ENCODE data around the gene PKD1.
A peak's percentile ranks its signal among the peaks of the same experiment; 100 is the strongest.

The PKD1 gene

GRCh38 chr16:2088759-2089358, 46.8 kb downstream of the PKD1 start:
- H3K4me3 ChIP-seq (ENCODE audit: low read depth, low read length): no peak overlapping the region
- no peak for TF ChIP-seq POLR2A (IDR thresholded peaks at IDR 0.05; ENCODE audit: extremely low read depth, insufficient read length)
- no peak for TF ChIP-seq MYC (IDR thresholded peaks at IDR 0.05; ENCODE audit: low read depth, low read length)
- TF ChIP-seq MAX (IDR thresholded peaks at IDR 0.05; ENCODE audit: low read depth, low read length): no peak
- no peak for TF ChIP-seq CTCF (IDR thresholded peaks at IDR 0.05; ENCODE audit: low read depth, low read length)
- no peak for DNase-seq (ENCODE audit: low read depth)

GRCh38 chr16:2087748-2088631, 47.7 kb downstream of the PKD1 start:
- TF ChIP-seq MYC (IDR thresholded peaks at IDR 0.05; ENCODE audit: low read depth, low read length): no peak
- no peak for TF ChIP-seq MAX (IDR thresholded peaks at IDR 0.05; ENCODE audit: low read depth, low read length)
- no peak for TF ChIP-seq CTCF (IDR thresholded peaks at IDR 0.05; ENCODE audit: low read depth, low read length)
- no peak for TF ChIP-seq POLR2A (IDR thresholded peaks at IDR 0.05; ENCODE audit: extremely low read depth, insufficient read length)
- H3K4me3 ChIP-seq (ENCODE audit: low read depth, low read length): no peak overlapping the region
- DNase-seq (ENCODE audit: low read depth): no peak

- H3K4me3 ChIP-seq (ENCODE audit: low read depth, low read length): no peak overlapping the region
- TF ChIP-seq MAX (IDR thresholded peaks at IDR 0.05; ENCODE audit: low read depth, low read length): no peak
- TF ChIP-seq CTCF (IDR thresholded peaks at IDR 0.05; ENCODE audit: low read depth, low read length): no peak
- TF ChIP-seq MYC (IDR thresholded peaks at IDR 0.05; ENCODE audit: low read depth, low read length): no peak
- DNase-seq (ENCODE audit: low read depth): no peak
Measured at GRCh38 chr16:2086812-2087747, 48.6 kb downstream of the PKD1 start.

GRCh38 chr16:2086106-2086742, 49.5 kb downstream of the PKD1 start:
- H3K4me3 ChIP-seq (ENCODE audit: low read depth, low read length): no peak overlapping the region
- no peak for DNase-seq (ENCODE audit: low read depth)
- TF ChIP-seq MYC (IDR thresholded peaks at IDR 0.05; ENCODE audit: low read depth, low read length) (no peak), MAX (IDR thresholded peaks at IDR 0.05; ENCODE audit: low read depth, low read length) (no peak), CTCF (IDR thresholded peaks at IDR 0.05; ENCODE audit: low read depth, low read length) (no peak), POLR2A (IDR thresholded peaks at IDR 0.05; ENCODE audit: extremely low read depth, insufficient read length) (no peak)

GRCh38 chr16:2085669-2086068, 50.0 kb downstream of the PKD1 start:
- DNase-seq (ENCODE audit: low read depth): peak; percentile 32
- no peak for TF ChIP-seq CTCF (IDR thresholded peaks at IDR 0.05; ENCODE audit: low read depth, low read length)
- no peak for TF ChIP-seq POLR2A (IDR thresholded peaks at IDR 0.05; ENCODE audit: extremely low read depth, insufficient read length)
- no peak overlapping the region for H3K4me3 ChIP-seq (ENCODE audit: low read depth, low read length)

All from NB4 (cell line).